Tibial artery (tissue), 4 donors: ENCODE results near the gene ANO7.

Experiments used
- DNase-seq, 2 donors: peaks; one replicate each; pipeline ENCODE4 v3.0.0-alpha.2; 2019
- H3K27ac ChIP-seq, 2 donors: fragments of 200-600 bp; sonication (generic) in 1 of 2; 1 replicate in 1 of 2; 2 replicates in 1 of 2; pipeline ENCODE4 v1.5.1; 2018 to 2019; ENCODE audit warnings: mild to moderate bottlenecking in 1 of 2
- H3K27me3 ChIP-seq, 2 donors: fragments of 200-600 bp; sonication (generic) in 1 of 2; one replicate each; pipeline versions ENCODE4 v1.5.1 to v1.6.0; 2016 to 2019
- H3K36me3 ChIP-seq, 3 donors: fragments of 200-600 bp; sonication (generic) in 2 of 3; one replicate each; pipeline ENCODE4 v1.5.1; 2016 to 2019; ENCODE audit warnings: mild to moderate bottlenecking in 2 of 3
- H3K4me1 ChIP-seq, 4 donors: fragments of 200-600 bp; sonication (generic) in 2 of 4; 1 replicate in 3 of 4; 2 replicates in 1 of 4; pipeline ENCODE4 v1.5.1; 2016 to 2019
- H3K4me3 ChIP-seq, 2 donors: fragments of 200-600 bp; sonication (generic) in 1 of 2; 1 replicate in 1 of 2; 2 replicates in 1 of 2; pipeline ENCODE4 v1.5.1; 2018 to 2019; ENCODE audit warnings: mild to moderate bottlenecking in 2 of 2
- H3K9me3 ChIP-seq, 3 donors: fragments of 200-600 bp; sonication (generic) in 1 of 3; one replicate each; pipeline ENCODE4 v1.5.1; 2016 to 2019
- CTCF ChIP-seq, 2 experiments: fragments of 200-600 bp in 1 of 2; fragments of 450-650 bp in 1 of 2; IDR thresholded peaks; one replicate each; pipeline ENCODE4 v1.5.1; 2017 to 2019; ENCODE audit warnings: antibody characterized with exemption in 2 of 2, mild to moderate bottlenecking in 1 of 2, moderate library complexity in 1 of 2
- intact Hi-C: fragments of 100-400 bp; cut with DNase I; formaldehyde crosslinking; loops from one replicate; pipeline ENCODE4 v1.15.0; 2023; ENCODE audit warnings: low total_unique reads

The ANO7 gene

GRCh38 chr2:241163601-241164118, 24.8 kb upstream of the ANO7 start:
- Histone ChIP-seq H3K9me3 (no peaks in the 10 kb centered on the region), H3K36me3 (peaks cover 61 to 85% (median 61%) of the 10 kb centered on the region in 3 donors), H3K27ac (no peak overlapping the region), H3K4me1 (peaks cover 0 to 19% (median 9%) of the 10 kb centered on the region in 4 donors), H3K4me3 (no peak overlapping the region), H3K27me3 (no peaks in the 10 kb centered on the region)
- DNase-seq = no peak
- no peak for TF ChIP-seq CTCF (IDR thresholded peaks at IDR 0.05)
- intact Hi-C loops = no loop called here

- Histone ChIP-seq H3K4me3 (no peak overlapping the region), H3K27me3 (no peaks in the 10 kb centered on the region), H3K4me1 (no peaks in the 10 kb centered on the region), H3K27ac (no peak overlapping the region), H3K36me3 (peaks cover 83 to 94% (median 90%) of the 10 kb centered on the region in 3 donors), H3K9me3 (peaks cover 0 to 18% (median 0%) of the 10 kb centered on the region in 3 donors)
- DNase-seq = no peak
- intact Hi-C loops = no loop called here
- TF ChIP-seq CTCF (IDR thresholded peaks at IDR 0.05) = no peak
These were observed 20.1 kb upstream of the ANO7 start for GRCh38 chr2:241168366-241168765.

- Histone ChIP-seq H3K27me3 (no peaks in the 10 kb centered on the region), H3K4me1 (no peaks in the 10 kb centered on the region), H3K9me3 (peaks cover 0 to 18% (median 0%) of the 10 kb centered on the region in 3 donors), H3K36me3 (peaks cover 68 to 88% (median 68%) of the 10 kb centered on the region in 3 donors), H3K27ac (no peak overlapping the region), H3K4me3 (no peak overlapping the region)
- no peak for DNase-seq
- no peak for TF ChIP-seq CTCF (IDR thresholded peaks at IDR 0.05)
- intact Hi-C loops = no loop called here
These were observed 14.9 kb upstream of the ANO7 start for GRCh38 chr2:241173557-241173956.

GRCh38 chr2:241177526-241178334, 10.7 kb upstream of the ANO7 start:
- Histone ChIP-seq H3K4me1 (no peaks in the 10 kb centered on the region), H3K9me3 (no peaks in the 10 kb centered on the region), H3K27me3 (no peaks in the 10 kb centered on the region), H3K4me3 (no peak overlapping the region), H3K36me3 (peaks cover 42 to 88% (median 49%) of the 10 kb centered on the region in 3 donors), H3K27ac (no peak overlapping the region)
- no peak for DNase-seq
- intact Hi-C loops = no loop called here
- TF ChIP-seq CTCF (IDR thresholded peaks at IDR 0.05) = no peak

- no peak overlapping the region for H3K27ac ChIP-seq
- no peak overlapping the region for H3K4me3 ChIP-seq
- H3K36me3 ChIP-seq = peaks cover 50 to 97% (median 55%) of the 10 kb centered on the region in 3 donors
- intact Hi-C loops = no loop called here
- TF ChIP-seq CTCF (IDR thresholded peaks at IDR 0.05) = no peak
- DNase-seq = no peak
- H3K27me3 ChIP-seq = no peaks in the 10 kb centered on the region
- H3K9me3 ChIP-seq = no peaks in the 10 kb centered on the region
- H3K4me1 ChIP-seq = no peaks in the 10 kb centered on the region
These were observed 9.5 kb upstream of the ANO7 start for GRCh38 chr2:241178961-241179360.
